Inferior parietal cortex (tissue), 1 donor: Measurements from ENCODE around the gene MCM3AP.

ENCODE experiments used
- DNase-seq: peaks from one replicate; pipeline ENCODE4 v3.0.0-alpha.2; 2016; ENCODE audit errors: extremely low spot score

MCM3AP gene

DNA sequence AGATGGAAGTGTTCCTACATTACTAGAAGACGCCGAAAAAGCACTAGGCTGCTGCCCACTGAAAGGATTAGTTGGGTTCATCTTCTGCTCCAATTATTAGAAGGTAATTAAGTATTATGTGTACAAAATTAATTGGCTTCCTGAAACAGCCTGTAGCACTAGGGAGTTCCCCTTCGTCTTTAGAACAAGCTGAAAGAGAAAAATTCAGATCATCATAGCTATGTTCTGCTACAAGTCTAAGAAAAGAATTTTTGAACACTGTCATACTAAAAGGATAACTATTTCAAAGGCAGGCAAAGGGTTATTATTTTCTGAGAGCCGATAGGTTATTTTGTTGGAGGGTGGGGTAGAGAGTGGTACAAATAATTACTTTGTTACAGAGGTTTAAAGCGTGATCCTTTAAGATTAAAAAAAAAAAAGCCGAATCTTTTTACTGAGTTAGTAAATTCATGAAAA is at the start of gene MCM3AP:
TSS of gene MCM3AP (minus strand) at position 406 of the 456 bp plus-strand sequence. CDS start at position 81, 325 bp downstream.
- DNase-seq, result no peak

GRCh38 chr21:46334351-46335140 is 49.1 kb upstream of the MCM3AP start:
- no peak for DNase-seq

GRCh38 chr21:46329796-46330195 is 44.4 kb upstream of the MCM3AP start:
- DNase-seq, result no peak

GRCh38 chr21:46328151-46328550 is 42.7 kb upstream of the MCM3AP start:
- DNase-seq, result no peak

DNA sequence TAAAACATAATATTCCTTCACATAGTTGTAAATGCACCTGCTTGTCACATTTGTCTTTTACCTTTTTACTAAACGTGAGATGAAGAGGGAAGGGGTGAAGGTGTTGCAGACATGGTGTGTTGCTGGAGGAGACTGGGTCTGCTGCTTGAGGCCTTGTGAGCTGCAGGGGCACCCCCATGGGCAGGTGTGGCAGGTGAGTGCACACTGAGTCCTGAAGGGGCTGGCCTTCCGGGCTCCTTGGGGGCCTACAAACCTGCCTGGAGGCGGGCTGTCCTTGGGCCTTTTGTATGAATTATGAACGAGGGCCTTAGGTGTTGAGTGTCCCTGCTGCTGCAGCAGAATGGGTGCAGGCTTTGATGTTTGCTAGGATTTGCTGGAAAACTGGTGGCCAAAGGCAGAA is 42.3 kb upstream of the MCM3AP start:
- no peak for DNase-seq

- no peak for DNase-seq
Measured at GRCh38 chr21:46326110-46326703, 40.8 kb upstream of the MCM3AP start.

DNA sequence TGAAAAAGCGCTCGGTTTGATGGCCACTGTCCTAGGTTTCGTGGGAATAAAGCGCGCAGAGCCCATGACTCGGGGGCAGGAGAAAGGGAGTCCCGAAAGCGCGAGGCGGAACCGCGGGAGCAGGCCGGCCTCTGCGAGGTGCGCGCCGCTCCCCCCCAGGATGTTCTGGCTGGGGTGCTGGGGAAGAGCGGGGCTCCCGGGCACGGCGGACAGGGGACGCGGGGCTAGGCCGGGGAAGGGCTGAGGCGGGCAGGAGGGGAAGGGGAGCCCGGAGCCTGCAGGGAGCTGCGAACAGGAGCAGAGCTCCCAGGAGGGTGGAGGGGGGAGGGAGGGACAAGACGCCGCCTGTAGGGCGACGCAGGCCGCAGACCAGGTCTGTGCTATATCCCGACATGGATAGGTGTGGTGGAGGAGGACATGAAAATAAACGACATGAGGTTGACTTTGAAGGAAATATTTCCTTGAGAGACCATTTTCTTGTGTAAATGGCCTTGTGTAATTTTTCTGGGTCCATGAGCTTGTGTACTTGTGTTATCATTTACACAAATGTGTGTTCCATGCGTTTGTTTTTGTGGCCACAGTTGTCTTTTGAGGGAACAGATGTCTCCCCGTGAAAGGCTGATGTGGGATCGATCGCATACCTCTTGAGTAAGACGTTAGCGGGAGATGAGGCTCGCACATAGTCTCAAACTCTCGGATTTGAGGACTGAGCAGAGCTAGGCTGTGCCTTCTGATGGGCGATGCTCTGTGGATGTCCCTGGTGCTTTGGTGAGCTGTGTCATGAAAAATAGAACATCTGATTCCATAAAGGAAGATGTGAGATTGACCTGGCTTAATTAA is 39.9 kb upstream of the MCM3AP start:
- peak; percentile 45 for DNase-seq

DNA sequence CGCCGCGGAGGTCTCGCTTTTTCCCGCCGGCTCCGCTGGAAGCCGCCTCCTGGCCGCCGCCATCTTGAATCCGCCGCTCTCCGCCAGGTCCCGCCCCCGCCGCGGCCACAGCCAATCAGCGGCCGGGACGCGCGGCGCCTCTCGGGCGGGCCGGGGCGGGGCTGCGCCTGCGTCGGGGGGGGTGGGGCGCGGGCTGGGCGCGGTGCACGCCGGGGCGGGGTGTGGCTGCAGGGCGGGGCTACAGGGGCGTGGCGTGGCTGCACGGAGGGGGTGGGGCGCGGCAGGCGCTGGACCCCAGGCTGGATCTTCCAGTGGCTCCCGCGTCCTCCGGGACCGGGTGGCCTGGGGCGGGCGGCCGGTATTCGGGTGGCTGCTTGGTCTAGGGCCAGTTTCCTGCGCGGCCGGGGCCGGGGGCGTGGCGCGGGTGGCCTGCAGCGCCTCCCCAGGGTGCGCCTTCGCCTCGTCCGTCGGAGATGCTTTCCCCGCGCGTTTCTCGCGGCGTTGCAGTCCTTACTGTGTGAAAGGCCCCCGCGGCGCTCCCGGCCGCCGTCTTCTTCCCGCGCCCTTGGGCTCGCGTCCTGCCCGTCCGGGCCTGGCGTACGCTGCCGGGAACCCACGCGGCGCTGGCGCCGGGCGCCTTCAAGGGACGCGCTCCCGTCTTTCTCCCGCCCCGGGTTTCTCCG is 39.1 kb upstream of the MCM3AP start:
- DNase-seq, result peak; percentile 78

- DNase-seq, result peak; percentile 97
Measured at GRCh38 chr21:46323710-46324389, 38.4 kb upstream of the MCM3AP start, which contains the start of the genes C21orf58 and PCNT. Gene C21orf58 (minus strand): TSS chr21:46323870. CDS start chr21:46322738, 1,132 bp downstream. Gene PCNT (plus strand): TSS chr21:46324156. CDS start chr21:46324229, 73 bp downstream.

DNA sequence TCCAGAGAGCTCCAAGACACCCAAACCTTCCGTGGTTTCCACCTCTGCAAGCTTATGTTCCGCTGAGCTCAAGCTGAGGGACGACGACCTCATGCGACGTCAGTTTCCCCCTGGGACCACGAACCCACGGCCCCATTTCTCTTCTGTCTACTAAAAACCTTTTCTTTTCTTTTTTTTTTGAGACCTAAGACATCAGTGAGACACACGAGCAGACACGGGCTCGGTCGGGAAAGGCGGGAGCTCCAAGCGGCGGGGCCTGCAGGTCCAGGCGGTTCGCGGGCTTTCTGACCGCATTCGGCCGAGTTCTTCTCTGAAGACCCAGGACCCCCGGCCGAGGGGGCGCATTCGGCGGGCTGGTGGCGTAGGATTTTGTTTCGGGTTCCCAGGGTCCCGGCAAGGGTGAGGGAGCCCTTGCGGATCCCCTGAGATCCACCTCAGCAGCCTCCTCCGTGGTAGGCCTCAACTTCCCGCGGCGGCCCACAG is 37.9 kb upstream of the MCM3AP start:
- DNase-seq, result no peak

DNA sequence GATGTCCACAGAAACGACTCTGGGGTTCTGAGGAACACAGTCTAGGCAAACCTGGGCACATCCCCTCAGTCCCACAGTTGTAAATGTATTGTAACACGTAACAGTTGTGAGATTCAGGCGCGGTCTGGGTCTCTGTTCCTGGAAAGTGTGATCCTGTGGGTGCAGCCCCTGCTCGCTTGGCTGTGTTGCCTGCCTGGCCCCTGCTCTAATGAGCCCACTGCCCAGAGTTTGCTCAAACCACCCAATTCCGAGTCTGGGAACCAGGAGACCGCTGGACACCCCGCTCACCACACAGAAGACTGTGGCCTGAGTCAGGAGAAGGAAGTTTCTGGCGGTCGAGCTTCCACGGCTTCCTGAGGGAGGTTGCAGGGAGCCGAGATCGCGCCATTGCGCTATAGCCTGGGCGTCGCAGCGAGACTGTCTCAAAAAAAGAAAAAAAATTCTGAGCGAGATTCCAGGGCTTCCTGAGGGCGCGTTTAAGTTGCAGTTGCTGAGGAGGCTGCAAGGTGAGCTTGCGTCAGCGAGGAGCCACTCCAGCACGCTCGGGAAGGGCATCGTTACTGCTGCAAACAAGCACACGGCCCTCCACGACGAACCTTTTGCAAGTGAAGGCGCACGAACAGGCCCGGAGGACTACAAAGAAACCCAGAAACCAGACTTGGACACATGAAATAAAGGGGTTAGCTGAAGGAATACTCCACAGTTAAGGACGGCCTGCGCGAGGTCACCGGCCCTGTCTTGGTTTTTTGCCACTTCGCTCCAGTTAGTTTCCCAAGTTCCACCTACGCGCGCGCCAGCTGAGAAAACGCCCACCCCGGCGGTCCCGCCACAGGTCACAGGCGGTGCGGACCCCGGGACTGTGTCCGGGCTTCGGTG is 37.2 kb upstream of the MCM3AP start:
- DNase-seq, result no peak

GRCh38 chr21:46320331-46320801 is 35.0 kb upstream of the MCM3AP start:
- no peak for DNase-seq

- no peak for DNase-seq
Measured at GRCh38 chr21:46319186-46319585, 33.8 kb upstream of the MCM3AP start.

GRCh38 chr21:46318464-46318845 is 33.0 kb upstream of the MCM3AP start:
- no peak for DNase-seq

DNA sequence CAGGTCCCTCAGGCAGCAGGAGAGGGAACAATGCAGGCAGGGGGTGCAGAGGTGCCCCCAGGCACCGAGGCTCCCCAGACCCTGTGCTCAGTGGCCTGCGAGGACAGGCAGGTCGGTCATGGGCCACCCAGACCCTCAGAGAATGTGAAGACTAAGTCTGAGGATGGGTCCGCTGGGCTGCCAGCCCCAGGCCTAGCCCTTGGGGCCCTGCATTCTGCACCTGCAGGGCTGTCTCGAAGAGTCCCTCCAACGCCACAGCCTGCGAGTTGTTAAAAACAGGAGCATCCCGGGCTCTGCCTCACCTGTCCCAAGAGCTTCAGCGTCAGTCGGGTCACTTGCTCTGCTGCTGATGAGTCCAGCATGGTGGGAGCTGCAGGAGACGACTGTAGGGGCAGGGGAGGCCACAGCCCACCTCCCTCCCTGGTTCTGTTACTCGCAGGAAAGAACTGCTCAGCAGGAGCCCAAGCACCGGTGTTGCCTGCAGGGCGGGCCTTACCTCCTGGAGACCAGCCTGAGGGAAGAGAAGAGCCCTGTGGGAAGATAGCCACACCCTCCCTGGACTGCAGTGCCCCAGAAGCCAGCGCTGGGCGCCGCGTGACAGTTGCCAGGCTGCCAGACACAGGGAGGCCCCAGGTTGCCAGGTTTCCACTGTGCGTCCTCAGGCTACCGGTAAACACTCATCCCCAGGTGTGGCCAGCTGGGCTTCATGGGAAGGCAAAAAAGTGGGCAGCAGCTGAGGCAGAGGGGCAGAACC is 32.5 kb upstream of the MCM3AP start:
- DNase-seq, result no peak

GRCh38 chr21:46316708-46317324 is 31.4 kb upstream of the MCM3AP start:
- DNase-seq, result no peak

- no peak for DNase-seq
Measured at GRCh38 chr21:46314441-46315020, 29.1 kb upstream of the MCM3AP start.

GRCh38 chr21:46312949-46313348 is 27.5 kb upstream of the MCM3AP start:
- DNase-seq, result no peak
